ENCODE measurements around the gene TNFRSF6B. TPM values are rescaled to one million over a fixed set of nuclear protein-coding genes. Genes with fewer than 3 reads are reported as not detected.

Gene TNFRSF6B
- total RNA-seq, 1 donor from 2014 or later, result not detected

DNA sequence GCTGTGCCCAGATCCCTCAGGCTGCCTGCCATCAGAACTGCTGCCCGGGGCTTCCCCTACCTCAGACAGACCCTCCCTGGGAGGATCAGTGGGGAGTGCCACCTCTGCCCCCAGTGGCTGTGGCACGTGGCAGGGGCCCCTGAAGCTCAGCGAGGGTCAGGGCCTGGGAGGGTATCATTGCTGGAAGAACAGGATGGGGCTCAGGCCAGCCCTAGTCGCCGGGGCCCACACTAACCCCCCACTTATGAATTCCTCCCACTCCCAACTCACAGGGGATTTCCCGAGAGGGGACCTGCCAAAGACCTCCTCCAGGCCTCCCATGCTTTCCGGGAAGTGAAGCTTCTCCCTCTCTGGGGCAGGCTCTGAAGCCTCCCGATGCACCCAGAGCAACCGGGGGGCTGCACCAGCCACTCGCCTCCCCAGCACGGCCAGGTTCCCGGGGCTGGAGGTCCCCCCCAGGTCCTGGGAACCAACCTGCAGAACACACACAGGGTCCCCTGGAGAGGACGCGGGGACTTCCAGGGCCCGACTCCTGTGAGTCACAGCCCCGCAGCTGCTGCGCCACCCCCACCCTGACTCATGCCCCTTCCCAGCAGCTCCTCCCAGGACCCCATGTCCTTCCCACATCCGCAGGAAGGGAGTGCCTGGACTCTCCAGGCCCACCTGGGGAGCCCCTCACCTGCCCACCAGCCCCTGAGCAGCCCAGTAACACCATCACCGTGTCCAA, 2.5 kb downstream of the TNFRSF6B start:
- peaks cover under 1% of the 10 kb centered on the region for H3K36me3 Mint-ChIP-seq (ENCODE audit: low read depth)
- H3K4me1 Mint-ChIP-seq, result no peaks in the 10 kb centered on the region
- no peak overlapping the region for H3K27ac Mint-ChIP-seq (ENCODE audit: unreplicated experiment)
- no peak overlapping the region for H3K4me3 Mint-ChIP-seq
- TF ChIP-seq, protein P1, sequence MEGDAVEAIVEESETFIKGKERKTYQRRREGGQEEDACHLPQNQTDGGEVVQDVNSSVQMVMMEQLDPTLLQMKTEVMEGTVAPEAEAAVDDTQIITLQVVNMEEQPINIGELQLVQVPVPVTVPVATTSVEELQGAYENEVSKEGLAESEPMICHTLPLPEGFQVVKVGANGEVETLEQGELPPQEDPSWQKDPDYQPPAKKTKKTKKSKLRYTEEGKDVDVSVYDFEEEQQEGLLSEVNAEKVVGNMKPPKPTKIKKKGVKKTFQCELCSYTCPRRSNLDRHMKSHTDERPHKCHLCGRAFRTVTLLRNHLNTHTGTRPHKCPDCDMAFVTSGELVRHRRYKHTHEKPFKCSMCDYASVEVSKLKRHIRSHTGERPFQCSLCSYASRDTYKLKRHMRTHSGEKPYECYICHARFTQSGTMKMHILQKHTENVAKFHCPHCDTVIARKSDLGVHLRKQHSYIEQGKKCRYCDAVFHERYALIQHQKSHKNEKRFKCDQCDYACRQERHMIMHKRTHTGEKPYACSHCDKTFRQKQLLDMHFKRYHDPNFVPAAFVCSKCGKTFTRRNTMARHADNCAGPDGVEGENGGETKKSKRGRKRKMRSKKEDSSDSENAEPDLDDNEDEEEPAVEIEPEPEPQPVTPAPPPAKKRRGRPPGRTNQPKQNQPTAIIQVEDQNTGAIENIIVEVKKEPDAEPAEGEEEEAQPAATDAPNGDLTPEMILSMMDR (conservative IDR thresholded peaks at IDR 0.05), result no peak
- DNase-seq (ENCODE audit: low read depth, low spot score), result no peak
- no peaks in the 10 kb centered on the region for H3K9me3 Mint-ChIP-seq
- peaks cover 7% of the 10 kb centered on the region for H3K27me3 Mint-ChIP-seq (ENCODE audit: low read depth)

DNA sequence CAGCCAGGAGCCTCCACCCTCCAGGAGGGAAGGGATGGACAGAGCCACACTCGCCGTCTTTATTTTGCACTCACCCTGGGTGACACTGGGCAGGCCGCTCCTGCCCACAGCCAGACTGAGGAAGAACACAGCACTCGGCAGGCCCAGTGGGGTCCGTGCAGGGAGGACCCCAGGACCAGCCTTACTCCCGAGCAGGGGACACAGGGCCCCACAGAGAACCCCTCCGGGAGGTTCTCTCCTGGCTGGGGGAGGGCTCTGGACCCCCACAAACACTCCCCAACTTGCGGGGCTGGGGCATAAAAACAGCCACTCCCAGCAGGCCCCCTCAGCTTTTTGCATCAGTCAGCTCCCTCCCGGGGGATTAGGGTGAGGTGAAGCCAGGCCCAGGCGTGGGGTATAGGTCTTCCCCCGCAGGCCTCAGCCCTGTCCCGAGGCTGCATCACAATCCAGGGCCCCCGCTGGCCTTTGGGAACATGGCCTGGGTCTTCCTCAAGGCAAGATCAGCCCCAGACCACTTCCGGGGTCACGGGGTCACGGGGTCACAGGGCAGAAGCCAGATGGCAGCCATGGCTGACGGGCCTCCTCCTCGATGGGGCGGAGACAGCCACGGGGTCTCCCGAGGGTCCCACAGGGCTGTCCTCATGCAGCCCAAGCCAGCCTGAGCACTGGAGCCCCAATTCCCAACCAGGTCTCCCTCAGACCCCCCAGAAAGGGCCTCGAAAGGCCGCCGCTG, 3.2 kb downstream of the TNFRSF6B start:
- Mint-ChIP-seq H3K36me3 (ENCODE audit: low read depth) (no peaks in the 10 kb centered on the region), H3K9me3 (no peaks in the 10 kb centered on the region), H3K27ac (ENCODE audit: unreplicated experiment) (no peak overlapping the region), H3K4me1 (no peaks in the 10 kb centered on the region), H3K27me3 (ENCODE audit: low read depth) (peaks cover 7% of the 10 kb centered on the region), H3K4me3 (peak overlapping the region; percentile 70)
- TF ChIP-seq, protein P1 (conservative IDR thresholded peaks at IDR 0.05), result no peak
- DNase-seq (ENCODE audit: low read depth, low spot score), result no peak

DNA sequence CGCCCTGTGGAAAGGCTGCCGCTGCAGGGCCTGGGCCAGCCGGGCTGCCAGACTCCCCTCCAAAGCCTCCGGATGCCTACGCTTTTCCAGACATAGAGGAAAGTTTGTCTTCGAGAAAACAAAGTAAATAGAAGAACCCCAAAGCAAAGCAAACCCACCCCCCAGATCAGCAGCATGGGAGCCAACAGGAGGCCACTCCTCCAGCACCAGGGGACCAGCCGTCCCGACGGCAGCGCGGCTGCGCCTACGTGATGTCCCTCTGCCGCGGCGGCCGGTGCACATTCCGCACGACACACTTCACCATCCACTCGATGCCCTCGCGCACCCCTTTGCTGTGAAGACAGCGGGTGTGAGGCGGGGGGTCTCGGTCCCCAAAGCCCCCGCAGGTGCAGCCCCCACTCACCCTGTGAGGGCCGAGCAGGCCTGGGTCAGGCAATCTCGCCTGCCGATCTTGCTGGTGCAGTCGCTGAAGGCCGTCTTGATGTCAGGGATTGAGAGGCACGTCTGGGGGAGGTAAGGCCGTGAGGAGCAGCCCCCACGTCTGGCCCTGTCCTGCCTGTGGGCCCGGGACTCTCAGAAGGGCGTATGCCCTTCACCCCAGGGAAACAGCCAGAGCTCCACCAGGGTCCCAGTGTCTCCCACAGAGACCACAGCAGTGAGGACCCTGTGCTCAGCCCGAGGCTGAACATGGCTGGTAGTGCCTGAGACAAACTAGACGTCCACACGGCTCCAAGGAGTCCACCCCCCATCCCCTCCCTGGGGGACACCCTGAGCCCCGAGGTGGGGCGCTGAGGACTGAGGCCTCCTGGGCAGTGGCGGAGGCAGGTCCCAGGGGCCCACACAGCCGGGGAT, 4.0 kb downstream of the TNFRSF6B start:
- Mint-ChIP-seq H3K36me3 (ENCODE audit: low read depth) (no peaks in the 10 kb centered on the region), H3K27ac (ENCODE audit: unreplicated experiment) (no peak overlapping the region), H3K4me1 (no peaks in the 10 kb centered on the region), H3K27me3 (ENCODE audit: low read depth) (peaks cover 7% of the 10 kb centered on the region), H3K4me3 (peak overlapping the region; percentile 70), H3K9me3 (no peaks in the 10 kb centered on the region)
- DNase-seq (ENCODE audit: low read depth, low spot score), result no peak
- TF ChIP-seq, protein P1 (conservative IDR thresholded peaks at IDR 0.05), result no peak

DNA sequence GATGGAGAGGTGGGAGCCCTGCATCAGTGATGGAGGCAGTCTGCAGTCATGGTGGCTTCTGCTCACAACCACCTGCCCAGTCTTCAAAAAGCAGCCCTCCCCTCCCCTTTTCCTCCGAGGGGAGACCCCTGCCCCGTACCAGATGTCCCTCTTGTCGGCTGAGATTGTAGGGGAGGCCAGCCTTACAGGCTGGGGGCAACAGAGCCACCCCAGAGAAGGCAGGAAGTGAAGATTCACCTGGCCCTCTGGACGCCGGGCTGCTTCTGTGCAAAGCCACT, 4.5 kb downstream of the TNFRSF6B start:
- peaks cover 7% of the 10 kb centered on the region for H3K27me3 Mint-ChIP-seq (ENCODE audit: low read depth)
- no peaks in the 10 kb centered on the region for H3K9me3 Mint-ChIP-seq
- H3K36me3 Mint-ChIP-seq (ENCODE audit: low read depth), result no peaks in the 10 kb centered on the region
- peak overlapping the region; percentile 67 for H3K4me3 Mint-ChIP-seq
- no peak for DNase-seq (ENCODE audit: low read depth, low spot score)
- H3K4me1 Mint-ChIP-seq, result no peaks in the 10 kb centered on the region
- TF ChIP-seq, protein P1 (conservative IDR thresholded peaks at IDR 0.05), result no peak
- no peak overlapping the region for H3K27ac Mint-ChIP-seq (ENCODE audit: unreplicated experiment)

DNA sequence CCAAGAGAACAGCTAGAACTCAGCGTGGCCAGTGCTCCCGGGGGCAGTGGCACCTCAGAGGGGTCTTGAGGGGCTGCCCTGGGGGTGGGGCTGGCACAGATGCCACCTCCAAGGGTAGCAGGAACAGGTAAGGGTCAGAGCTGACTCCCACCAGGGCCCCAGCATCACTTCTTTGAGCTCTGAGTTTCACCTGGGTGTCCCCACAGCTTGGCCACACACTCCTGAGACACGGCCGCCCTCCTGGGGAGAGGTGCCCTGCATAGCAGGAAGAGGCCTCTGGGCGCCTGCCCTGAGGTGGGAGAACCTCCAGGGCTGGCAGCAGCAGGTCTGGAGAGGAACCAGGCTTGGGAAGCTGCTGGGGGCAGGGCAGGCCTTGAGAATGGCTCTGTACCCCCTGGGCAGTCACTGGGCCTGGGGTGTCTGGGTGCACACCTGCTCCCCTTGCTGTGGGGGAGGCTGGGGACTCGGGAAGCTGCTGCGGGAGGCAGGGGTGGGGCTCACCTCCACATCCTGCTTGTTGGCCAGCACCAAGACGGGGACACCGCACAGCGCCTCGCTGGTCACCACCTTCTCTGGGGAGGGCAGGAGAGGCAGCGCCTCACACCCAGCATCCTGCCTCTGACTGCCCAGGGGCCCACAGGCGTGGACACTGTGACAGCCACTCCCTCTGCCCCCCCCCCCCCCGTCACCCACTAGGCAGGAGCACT, 5.0 kb downstream of the TNFRSF6B start:
- H3K9me3 Mint-ChIP-seq, result no peaks in the 10 kb centered on the region
- H3K36me3 Mint-ChIP-seq (ENCODE audit: low read depth), result no peaks in the 10 kb centered on the region
- peak overlapping the region; percentile 67 for H3K4me3 Mint-ChIP-seq
- H3K27ac Mint-ChIP-seq (ENCODE audit: unreplicated experiment), result no peak overlapping the region
- H3K27me3 Mint-ChIP-seq (ENCODE audit: low read depth), result peaks cover 7% of the 10 kb centered on the region
- DNase-seq (ENCODE audit: low read depth, low spot score), result no peak
- H3K4me1 Mint-ChIP-seq, result peaks cover 2% of the 10 kb centered on the region
- TF ChIP-seq, protein P1 (conservative IDR thresholded peaks at IDR 0.05), result no peak

Measured in neural crest cell (in vitro differentiated cells).